AG04450 (cell line): ENCODE data around the gene IL36RN. TPM values are rescaled to one million over a fixed set of nuclear protein-coding genes. Genes with fewer than 3 reads are reported as not detected.

ENCODE experiments used
- CTCF ChIA-PET: fragments of 300-600, 350-600 bp; formaldehyde crosslinking; extraction: SDS; loops from one replicate; lab custom pipeline; 2022; ENCODE audit warnings: antibody characterized with exemption, inconsistent platforms; lab: Charles Lee
- POLR2A ChIA-PET: fragments of 350-600 bp; formaldehyde crosslinking; extraction: SDS; loops from one replicate; lab custom pipeline; 2021; ENCODE audit warnings: antibody characterized with exemption, inconsistent platforms; lab: Yijun Ruan, JAX
- DNase-seq: peaks from one replicate; pipeline ENCODE4 v3.0.0-alpha.2; 2011; ENCODE audit warnings: low read depth, low spot score
- H3K27ac ChIP-seq: one replicate; pipeline ENCODE4 v1.5.1; 2012; ENCODE audit warnings: low read depth, low read length, control low read depth
- H3K27me3 ChIP-seq: one replicate; pipeline ENCODE4 v1.6.0; 2012; ENCODE audit warnings: low read length; ENCODE audit not compliant: control insufficient read depth, insufficient read depth
- H3K4me3 ChIP-seq: 2 replicates; pipeline ENCODE4 v1.5.1; 2011; ENCODE audit warnings: mild to moderate bottlenecking, low read depth, low read length, control low read depth
- H3K9me3 ChIP-seq: 2 replicates; pipeline ENCODE4 v1.5.1; 2012; ENCODE audit warnings: low read length; ENCODE audit not compliant: control insufficient read depth, insufficient read depth
- CTCF ChIP-seq: IDR thresholded peaks from 2 replicates; pipeline ENCODE4 v1.5.1; 2011; ENCODE audit warnings: low read depth, low read length, control low read depth, inconsistent platforms
- polyA minus RNA-seq: library from RNA; depleted of rRNA, polyadenylated mRNA; stranded (reverse); fragments of >200 nt; gene quantifications from 2 replicates; pipeline ENCODE4 v1.2.3, GENCODE V29; 2011; rRNA and poly(A)+ RNA removed
- polyA plus RNA-seq: library from polyadenylated mRNA; depleted of rRNA; stranded (reverse); fragments of >200 nt; gene quantifications from 2 replicates; pipeline ENCODE4 v1.2.3, GENCODE V29; 2011; rRNA removed

The IL36RN gene
- not detected in 2 replicates for polyA plus RNA-seq
- not detected in 2 replicates for polyA minus RNA-seq

DNA sequence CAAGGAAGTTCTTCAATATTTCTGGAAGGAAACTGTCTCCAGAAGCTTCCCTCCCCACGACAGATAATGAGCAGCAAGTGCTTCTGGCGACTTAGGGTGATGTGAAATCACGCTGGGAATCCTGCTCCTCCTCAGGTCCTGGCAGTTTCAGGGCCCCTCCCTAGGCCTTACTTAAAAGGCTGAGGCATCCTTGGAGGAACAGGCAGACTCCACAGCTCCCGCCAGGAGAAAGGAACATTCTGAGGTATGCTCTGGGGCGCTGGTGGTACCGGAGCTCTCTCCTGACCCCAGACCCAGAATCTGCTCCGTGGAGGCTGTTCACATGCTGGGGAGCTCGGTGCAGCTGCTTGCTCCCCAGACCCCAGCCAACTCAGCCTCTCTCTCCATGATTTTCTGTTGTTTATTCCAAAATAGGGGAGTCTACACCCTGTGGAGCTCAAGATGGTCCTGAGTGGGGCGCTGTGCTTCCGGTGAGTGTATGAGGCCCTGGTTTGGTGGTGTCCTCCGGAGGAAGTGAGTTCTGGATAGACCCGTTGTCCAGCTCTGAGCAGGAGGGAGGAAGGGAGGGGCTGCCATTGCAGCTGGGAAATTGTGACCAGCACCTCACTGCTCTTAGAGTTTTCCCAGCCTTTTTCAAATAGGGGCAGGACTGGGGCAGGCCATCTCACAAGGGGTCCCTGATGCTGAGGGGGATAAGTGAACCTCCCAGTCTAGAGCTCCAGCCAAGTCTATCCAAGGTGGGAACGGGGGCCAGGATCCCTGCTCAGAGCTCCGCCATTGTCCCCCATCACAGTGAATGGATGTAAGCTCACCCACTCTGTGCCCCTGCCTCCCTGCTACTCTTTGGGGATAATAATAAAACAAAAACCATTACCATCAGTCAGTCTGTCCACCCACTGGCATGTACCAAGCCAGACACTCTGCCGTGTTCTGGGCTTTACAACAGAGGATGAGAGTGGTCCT lies at the start of gene IL36RN:
IL36RN (plus strand) TSS at position 201 of the 963 bp plus-strand sequence; CDS start at position 442, 241 bp downstream.
- POLR2A ChIA-PET, result no interaction called here
- no peak for TF ChIP-seq CTCF
- H3K27me3 ChIP-seq, result no peaks in the 10 kb centered on the region
- H3K9me3 ChIP-seq, result no peaks in the 10 kb centered on the region; the same call in 1 of the 2 replicates
- H3K27ac ChIP-seq, result no peak within 1 kb of the TSS
- DNase-seq, result no peak
- H3K4me3 ChIP-seq, result no peak within 1 kb of the TSS
- CTCF ChIA-PET, result interaction anchor here (0.6 kb wide), 1 partner anchor 18 kb away, joined by 3 read pairs; no protein-coding TSS in a partner anchor

DNA sequence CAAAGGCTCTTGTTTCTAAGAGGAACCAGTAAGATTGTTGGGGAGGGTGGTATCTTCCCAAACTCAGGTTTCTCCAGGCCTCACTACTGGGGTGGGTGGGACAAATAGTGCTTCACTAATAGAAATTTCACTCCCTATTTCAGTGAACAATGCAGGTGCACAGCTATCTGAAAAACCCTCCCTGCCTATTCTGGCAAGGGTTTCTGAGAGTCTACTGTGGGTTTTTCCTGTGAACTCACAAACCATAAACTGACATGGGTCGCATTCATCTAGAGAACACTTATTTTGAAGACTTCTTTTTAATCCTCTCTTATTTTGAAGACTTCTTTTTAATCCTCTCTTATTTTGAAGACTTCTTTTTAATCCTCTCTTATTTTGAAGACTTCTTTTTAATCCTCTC lies 49.4 kb upstream of the IL36RN start:
- Histone ChIP-seq H3K9me3 (no peaks in the 10 kb centered on the region), H3K27ac (no peak overlapping the region), H3K27me3 (no peaks in the 10 kb centered on the region), H3K4me3 (no peak overlapping the region)
- CTCF ChIA-PET, result no interaction called here
- DNase-seq, result no peak
- POLR2A ChIA-PET, result no interaction called here
- TF ChIP-seq CTCF, result no peak

DNA sequence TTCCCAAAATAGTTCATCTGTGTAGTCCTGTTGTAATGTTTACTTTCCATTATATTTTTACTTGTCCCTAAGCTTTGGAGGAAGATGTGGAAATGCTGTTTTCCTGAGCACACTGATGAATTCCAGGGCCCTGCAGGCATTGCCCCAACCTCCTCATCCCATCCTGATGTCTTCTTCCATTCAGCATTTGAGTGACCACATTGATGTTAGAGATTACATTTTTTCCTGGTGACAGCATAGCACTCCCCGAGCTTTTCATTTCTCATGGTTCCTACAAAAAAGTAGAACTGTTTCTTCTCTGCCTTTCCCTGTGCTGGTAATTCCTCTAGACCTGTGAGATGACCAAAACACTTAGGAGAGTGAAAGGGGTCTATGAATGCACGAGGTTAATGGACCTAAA lies 48.9 kb upstream of the IL36RN start:
- no peak overlapping the region for H3K27ac ChIP-seq
- no peak overlapping the region for H3K4me3 ChIP-seq
- TF ChIP-seq CTCF, result no peak
- DNase-seq, result no peak
- ChIA-PET POLR2A (no interaction called here), CTCF (no interaction called here)
- H3K9me3 ChIP-seq, result no peaks in the 10 kb centered on the region
- peaks cover under 1% of the 10 kb centered on the region for H3K27me3 ChIP-seq

DNA sequence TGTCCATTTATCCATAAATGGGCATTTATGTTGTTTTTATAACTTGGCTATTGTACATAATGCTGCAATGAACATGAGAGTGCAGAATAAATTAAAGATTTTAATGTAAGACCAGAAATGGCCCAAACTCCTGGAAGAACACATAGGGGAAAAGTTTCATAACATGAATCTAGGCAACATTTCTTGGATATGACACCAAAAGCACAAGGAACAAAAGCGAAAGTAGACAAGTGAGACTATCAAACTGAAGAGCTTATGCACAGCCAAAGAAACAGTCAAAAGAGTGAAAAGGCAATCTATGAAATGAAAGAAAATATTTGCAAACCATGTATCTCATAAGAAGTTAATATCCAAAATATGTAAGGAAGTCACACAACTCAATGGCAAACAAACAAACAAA lies 47.9 kb upstream of the IL36RN start:
- TF ChIP-seq CTCF, result no peak
- CTCF ChIA-PET, result no interaction called here
- POLR2A ChIA-PET, result no interaction called here
- no peak overlapping the region for H3K27ac ChIP-seq
- DNase-seq, result no peak
- H3K4me3 ChIP-seq, result no peak overlapping the region
- H3K27me3 ChIP-seq, result peaks cover 5% of the 10 kb centered on the region
- no peaks in the 10 kb centered on the region for H3K9me3 ChIP-seq
